Body of pancreas (tissue), 4 donors: Measurements from ENCODE around the gene CTTNBP2NL. TPM values are rescaled to one million over a fixed set of nuclear protein-coding genes. Genes with fewer than 3 reads are reported as not detected.

Experiments used
- ATAC-seq: fragments of 150-250 bp; one replicate; pipeline ENCODE4 v1.9.1; 2016
- DNase-seq, 4 donors: peaks; one replicate each; pipeline ENCODE4 v3.0.0-alpha.2; 2019
- H3K27ac ChIP-seq, 4 donors: fragments of 200-600 bp; sonication (generic); 1 replicate in 3 of 4; 2 replicates in 1 of 4; pipeline versions ENCODE4 v1.5.1 to v1.6.1; 2016 to 2019; ENCODE audit warnings: mild to moderate bottlenecking in 1 of 4, mixed read lengths in 1 of 4, moderate library complexity in 1 of 4
- H3K27me3 ChIP-seq, 2 donors: fragments of 200-600 bp; sonication (generic); one replicate each; pipeline ENCODE4 v1.6.0; 2016; ENCODE audit warnings: mild to moderate bottlenecking in 1 of 2
- H3K36me3 ChIP-seq, 2 donors: fragments of 200-600 bp; sonication (generic); replicated peaks in 1 of 2; 2 replicates each; pipeline ENCODE4 v1.5.1; 2016; ENCODE audit warnings: low read depth in 2 of 2; ENCODE audit not compliant: insufficient read depth in 1 of 2
- H3K4me1 ChIP-seq: fragments of 200-600 bp; sonication (generic); one replicate; pipeline ENCODE4 v1.6.0; 2016
- H3K4me3 ChIP-seq, 2 donors: fragments of 200-600 bp; sonication (generic); 1 replicate in 1 of 2; 2 replicates in 1 of 2; pipeline ENCODE4 v1.5.1; 2016 to 2019
- H3K9me3 ChIP-seq, 3 donors: fragments of 200-600 bp; sonication (generic); 1 replicate in 2 of 3; 2 replicates in 1 of 3; pipeline ENCODE4 v1.5.1; 2016
- CTCF ChIP-seq, 7 experiments: fragments of 450-650 bp in 4 of 7; fragments of 200-600 bp in 3 of 7; sonication (generic) in 3 of 7; IDR thresholded peaks; one replicate each; pipeline ENCODE4 v1.5.1; 2016 to 2019; ENCODE audit warnings: antibody characterized with exemption in 7 of 7
- POLR2A ChIP-seq, 3 donors: fragments of 450-650 bp; IDR thresholded peaks; one replicate each; pipeline ENCODE4 v1.6.1; 2016; ENCODE audit warnings: antibody characterized with exemption in 3 of 3, mild to moderate bottlenecking in 2 of 3
- WGBS, 2 donors: methylation state at CpG; one replicate each; pipeline ENCODE4 v1.1.5; 2017; 5-methylcytosine and 5-hydroxymethylcytosine counted together
- intact Hi-C: fragments of 100-400 bp; cut with DNase I; formaldehyde crosslinking; loops from one replicate; pipeline ENCODE4 v1.15.1; 2023
- total RNA-seq, 2 donors: library from RNA; depleted of rRNA; stranded (reverse); fragments of >200 nt; gene quantifications; one replicate each; pipeline ENCODE4 v1.1.0, GENCODE V29; 2016

The CTTNBP2NL gene
- total RNA-seq, 2 donors from 2014 or later: 8.6 to 15.2 TPM

- DNase-seq: no peak
- H3K27me3 ChIP-seq: no peaks in the 10 kb centered on the region
- peaks cover 5 to 19% of the 10 kb centered on the region in 2 donors for H3K36me3 ChIP-seq
- TF ChIP-seq POLR2A (IDR thresholded peaks at IDR 0.05) (no peak), CTCF (IDR thresholded peaks at IDR 0.05) (no peak)
- H3K27ac ChIP-seq: no peak overlapping the region
- peaks cover 5% of the 10 kb centered on the region for H3K4me1 ChIP-seq
- 90 to 93% methylated on average over 3 of the region's 3 CpGs for WGBS, 2 donors
- no peaks in the 10 kb centered on the region for H3K9me3 ChIP-seq
- intact Hi-C loops: no loop called here
- no peak overlapping the region for H3K4me3 ChIP-seq
- ATAC-seq: no peak
Observed at GRCh38 chr1:112454316-112454715, 58.3 kb downstream of the CTTNBP2NL start.

- intact Hi-C loops: loop anchor here (5.0 kb wide), 1 partner anchor 55 kb away; no protein-coding TSS in a partner anchor
- WGBS, 2 donors: 66 to 69% methylated on average over 2 of the region's 2 CpGs
- Histone ChIP-seq H3K4me3 (no peak overlapping the region), H3K9me3 (no peaks in the 10 kb centered on the region), H3K27ac (no peak overlapping the region), H3K27me3 (no peaks in the 10 kb centered on the region), H3K4me1 (no peaks in the 10 kb centered on the region), H3K36me3 (peaks cover 5 to 19% of the 10 kb centered on the region in 2 donors)
- ATAC-seq (no peak), DNase-seq (no peak)
- no peak for TF ChIP-seq POLR2A (IDR thresholded peaks at IDR 0.05)
- no peak for TF ChIP-seq CTCF (IDR thresholded peaks at IDR 0.05)
Observed at GRCh38 chr1:112457241-112457640, 61.2 kb downstream of the CTTNBP2NL start.

- intact Hi-C loops: loop anchor here (5.0 kb wide), 1 partner anchor 56 kb away; no protein-coding TSS in a partner anchor
- no peaks in the 10 kb centered on the region for H3K27me3 ChIP-seq
- no peaks in the 10 kb centered on the region for H3K9me3 ChIP-seq
- peaks cover 5 to 19% of the 10 kb centered on the region in 2 donors for H3K36me3 ChIP-seq
- TF ChIP-seq POLR2A (IDR thresholded peaks at IDR 0.05) (no peak), CTCF (IDR thresholded peaks at IDR 0.05) (no peak)
- no peak overlapping the region for H3K4me3 ChIP-seq
- H3K4me1 ChIP-seq: no peaks in the 10 kb centered on the region
- DNase-seq (no peak), ATAC-seq (no peak)
- no peak overlapping the region for H3K27ac ChIP-seq
Observed at GRCh38 chr1:112457955-112458354, 61.9 kb downstream of the CTTNBP2NL start.

GRCh38 chr1:112458756-112459155 is 62.7 kb downstream of the CTTNBP2NL start:
- no peak for TF ChIP-seq CTCF (IDR thresholded peaks at IDR 0.05)
- TF ChIP-seq POLR2A (IDR thresholded peaks at IDR 0.05): no peak
- Histone ChIP-seq H3K4me1 (no peaks in the 10 kb centered on the region), H3K4me3 (no peak overlapping the region), H3K36me3 (peaks cover 5 to 19% of the 10 kb centered on the region in 2 donors), H3K9me3 (no peaks in the 10 kb centered on the region), H3K27me3 (no peaks in the 10 kb centered on the region), H3K27ac (no peak overlapping the region)
- ATAC-seq: no peak
- no peak for DNase-seq
- WGBS, 2 donors: 87 to 95% methylated on average over 4 of the region's 4 CpGs
- intact Hi-C loops: loop anchor here (5.0 kb wide), 1 partner anchor 56 kb away; no protein-coding TSS in a partner anchor

- TF ChIP-seq POLR2A (IDR thresholded peaks at IDR 0.05) (no peak), CTCF (IDR thresholded peaks at IDR 0.05) (no peak)
- Histone ChIP-seq H3K27ac (no peak overlapping the region), H3K36me3 (peaks cover 0 to 14% of the 10 kb centered on the region in 2 donors), H3K27me3 (no peaks in the 10 kb centered on the region), H3K4me1 (peaks cover 3% of the 10 kb centered on the region), H3K9me3 (no peaks in the 10 kb centered on the region), H3K4me3 (no peak overlapping the region)
- intact Hi-C loops: no loop called here
- DNase-seq (no peak), ATAC-seq (no peak)
- 58 to 64% methylated on average over 2 of the region's 2 CpGs for WGBS, 2 donors
Observed at GRCh38 chr1:112460615-112461014, 64.6 kb downstream of the CTTNBP2NL start.
